Activated CD4-positive, alpha-beta T cell treated with anti-CD3 and anti-CD28 coated beads for 48 hours (primary cell): ENCODE results near the gene NYAP2.

Experiments used
- DNase-seq: peaks from one replicate; pipeline ENCODE4 v3.0.0-alpha.2; 2020

The NYAP2 gene

GRCh38 chr2:225487878-225488416, 88.4 kb downstream of the NYAP2 start:
- DNase-seq: no peak

GRCh38 chr2:225488743-225489142, 89.2 kb downstream of the NYAP2 start:
- DNase-seq: no peak

GRCh38 chr2:225493420-225494099, 94.0 kb downstream of the NYAP2 start:
- no peak for DNase-seq

GRCh38 chr2:225494100-225494459, 94.6 kb downstream of the NYAP2 start:
- no peak for DNase-seq

GRCh38 chr2:225495706-225496105, 96.2 kb downstream of the NYAP2 start:
- DNase-seq: no peak

- DNase-seq: no peak
These were observed 97.1 kb downstream of the NYAP2 start for GRCh38 chr2:225496568-225496967.

GRCh38 chr2:225497166-225497565, 97.7 kb downstream of the NYAP2 start:
- DNase-seq: no peak

DNA sequence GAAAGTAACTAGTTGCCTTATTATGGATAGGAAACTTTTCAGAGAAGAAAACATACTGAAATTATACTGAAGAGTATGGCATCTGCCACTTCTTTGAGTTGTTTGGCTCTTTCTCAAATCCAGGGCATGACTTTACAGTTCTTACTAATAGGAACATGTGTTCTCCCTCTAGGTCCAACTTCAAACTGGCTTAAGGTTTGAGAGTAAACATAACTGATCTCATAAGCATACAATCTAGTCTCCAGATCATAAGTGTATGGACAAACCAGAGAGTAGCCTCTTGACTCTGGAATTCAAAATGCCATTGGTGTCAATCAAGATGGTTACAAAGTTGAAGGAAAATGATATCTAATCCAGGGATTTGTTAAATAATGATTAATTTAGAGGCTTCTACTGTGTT, 101.5 kb downstream of the NYAP2 start:
- no peak for DNase-seq

DNA sequence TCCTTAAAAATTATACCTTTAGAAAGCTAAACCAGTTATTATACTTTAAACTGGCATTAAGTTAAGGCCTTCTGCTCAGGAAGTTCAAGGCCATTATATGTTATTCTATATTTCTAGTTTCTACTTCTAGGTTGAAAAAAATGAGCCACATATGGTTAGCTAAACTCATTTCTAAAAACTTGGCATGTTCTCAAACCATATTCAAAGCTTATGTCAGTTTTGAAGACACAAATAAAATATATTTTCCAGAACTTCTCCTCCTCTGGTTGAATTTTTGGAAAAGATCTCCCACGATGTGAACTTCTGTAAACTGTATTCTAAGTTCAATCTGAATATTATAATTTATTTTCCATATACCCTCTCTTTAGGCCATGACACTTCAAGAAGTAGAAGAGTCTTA, 103.5 kb downstream of the NYAP2 start:
- DNase-seq: no peak

DNA sequence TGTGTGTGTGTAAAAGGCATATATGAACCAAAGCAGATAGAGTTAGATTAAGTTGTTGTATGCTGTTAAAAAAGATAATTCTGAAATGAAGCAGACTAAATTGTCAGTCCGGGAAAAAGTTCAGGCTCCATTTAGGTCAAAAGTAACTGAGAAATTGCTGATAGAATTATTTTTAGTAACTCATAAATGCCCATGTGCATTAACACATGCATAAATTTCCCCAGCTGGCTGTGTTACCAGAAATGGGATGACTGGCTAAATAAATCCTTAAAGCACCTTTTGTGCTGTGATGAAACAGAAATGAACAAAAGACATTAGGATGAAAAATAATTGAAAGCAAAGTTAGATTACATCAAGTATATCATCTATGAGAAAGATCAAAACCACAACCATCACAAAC, 111.3 kb downstream of the NYAP2 start:
- DNase-seq: no peak

- no peak for DNase-seq
These were observed 113.0 kb downstream of the NYAP2 start for GRCh38 chr2:225512469-225512868.

DNA sequence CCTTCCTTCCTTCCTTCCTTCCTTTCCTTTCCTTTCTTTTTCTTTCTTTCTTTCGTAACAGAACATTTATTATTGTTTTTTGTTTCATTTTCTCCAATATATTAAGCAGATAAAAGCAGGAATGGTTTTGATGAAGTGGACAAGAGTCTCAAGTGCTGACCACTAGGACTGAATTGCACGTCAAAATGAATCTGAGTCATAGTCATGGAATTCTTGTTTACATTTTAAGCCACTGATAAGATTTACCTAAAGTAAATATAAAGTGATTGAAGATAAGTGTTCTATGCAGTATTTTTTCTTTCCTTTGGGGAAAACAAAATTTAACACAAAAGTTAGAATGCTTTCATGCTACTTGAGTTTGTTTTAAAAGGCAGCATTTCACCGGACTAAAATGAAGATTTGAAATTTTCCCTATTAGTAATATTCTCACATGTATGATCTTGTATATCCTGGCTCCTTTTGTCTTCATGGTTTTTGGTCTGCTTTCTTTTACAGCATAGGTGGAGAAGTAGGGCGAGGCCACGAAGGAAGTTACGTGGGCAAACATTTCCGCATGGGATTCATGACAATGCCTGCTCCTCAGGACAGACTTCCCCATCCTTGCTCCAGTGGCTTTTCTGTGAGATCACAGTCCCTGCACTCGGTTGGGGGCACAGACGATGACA, 113.5 kb downstream of the NYAP2 start:
- DNase-seq: no peak

GRCh38 chr2:225515033-225515432, 115.5 kb downstream of the NYAP2 start:
- DNase-seq: no peak

- DNase-seq: no peak
These were observed 127.4 kb downstream of the NYAP2 start for GRCh38 chr2:225526760-225527390.

- DNase-seq: no peak
These were observed 132.0 kb downstream of the NYAP2 start for GRCh38 chr2:225531559-225531958.

GRCh38 chr2:225532096-225532495, 132.6 kb downstream of the NYAP2 start:
- DNase-seq: no peak

DNA sequence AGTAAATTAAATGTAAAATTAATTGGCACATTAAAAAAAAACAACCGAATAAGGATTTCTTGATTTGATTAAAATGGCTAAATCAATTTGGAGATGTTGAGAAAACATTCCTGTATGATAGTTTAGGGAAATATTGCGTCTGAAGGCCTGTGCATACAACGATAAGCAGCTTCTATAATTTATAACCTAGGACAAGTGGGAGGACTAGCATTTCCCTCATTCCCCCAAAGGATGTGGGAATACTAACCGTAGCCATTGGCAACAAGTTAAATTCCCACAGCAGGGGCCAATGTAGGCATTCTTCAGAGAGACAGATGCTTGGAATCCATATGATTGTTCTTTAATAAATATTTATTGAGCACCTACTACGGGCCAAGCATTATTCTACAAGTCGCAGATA, 134.5 kb downstream of the NYAP2 start:
- DNase-seq: no peak

GRCh38 chr2:225534697-225535096, 135.2 kb downstream of the NYAP2 start:
- no peak for DNase-seq

DNA sequence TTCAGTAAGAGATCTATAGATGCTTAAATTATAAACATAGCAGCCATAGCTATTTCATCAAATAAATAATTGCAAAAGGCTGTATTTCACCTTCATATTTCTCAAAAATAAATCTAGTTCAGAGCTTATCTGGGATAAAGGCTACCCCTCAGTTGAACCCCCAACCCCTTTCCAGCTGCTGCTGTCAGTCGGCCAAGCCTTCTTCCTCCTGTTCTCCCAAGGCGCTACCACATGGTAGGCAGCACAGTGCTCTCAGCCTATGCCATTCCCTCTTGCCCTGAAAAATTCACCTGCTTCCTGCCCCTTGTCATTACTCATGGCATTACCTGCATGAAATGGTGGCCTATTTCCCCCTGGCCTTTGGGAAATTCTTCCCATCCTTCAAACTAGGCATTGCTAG, 136.5 kb downstream of the NYAP2 start:
- DNase-seq: no peak

DNA sequence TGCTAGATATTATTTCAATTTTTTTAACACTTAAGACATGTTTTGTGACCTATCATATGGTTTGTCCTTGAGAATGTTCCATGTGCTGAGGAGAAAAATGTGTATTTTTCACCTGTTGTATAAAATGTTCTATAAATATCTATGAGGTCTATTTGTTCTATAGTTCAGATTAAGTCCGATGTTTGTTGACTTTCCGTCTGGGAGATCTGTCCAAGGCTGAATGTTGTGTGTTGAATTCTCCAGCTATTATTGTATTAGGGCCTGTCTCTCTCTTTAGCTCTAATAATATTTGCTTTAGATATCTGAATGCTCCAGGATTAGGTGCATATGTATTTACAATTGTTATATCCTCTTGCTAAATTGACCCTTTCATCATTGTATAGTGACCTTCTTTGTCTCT, 144.1 kb downstream of the NYAP2 start:
- no peak for DNase-seq

- DNase-seq: no peak
These were observed 157.0 kb downstream of the NYAP2 start for GRCh38 chr2:225556461-225556860.

- no peak for DNase-seq
These were observed 159.0 kb downstream of the NYAP2 start for GRCh38 chr2:225558399-225559071.

DNA sequence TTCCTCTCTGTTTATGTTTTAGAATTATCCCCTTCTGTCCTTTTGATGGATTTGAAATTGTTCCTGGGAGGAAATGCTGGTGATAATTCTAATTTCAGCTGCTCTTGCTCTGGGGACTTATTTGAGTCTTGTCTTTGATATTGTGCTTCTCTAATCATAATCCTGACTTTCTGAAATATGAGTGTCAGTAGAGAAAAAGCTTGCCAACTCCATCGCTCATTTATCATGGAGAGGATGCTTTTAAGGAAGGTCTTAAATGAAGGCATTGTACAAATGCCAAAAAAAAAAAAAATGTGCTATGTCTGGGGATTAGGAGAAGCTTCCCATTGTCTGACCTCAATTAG, 159.5 kb downstream of the NYAP2 start:
- no peak for DNase-seq

GRCh38 chr2:225566798-225567197, 167.3 kb downstream of the NYAP2 start:
- DNase-seq: no peak
